SH-SY5Y (cell line): ENCODE data around the gene PSD4.

Source experiments
- GATA2 ChIP-seq: IDR thresholded peaks from 2 replicates; pipeline ENCODE4 v1.6.1; 2011; ENCODE audit warnings: mild to moderate bottlenecking, low read depth, low read length
- GATA3 ChIP-seq: IDR thresholded peaks from 2 replicates; pipeline ENCODE4 v1.6.1; 2011; ENCODE audit warnings: low read depth, mild to moderate bottlenecking, low read length, moderate library complexity

DNA sequence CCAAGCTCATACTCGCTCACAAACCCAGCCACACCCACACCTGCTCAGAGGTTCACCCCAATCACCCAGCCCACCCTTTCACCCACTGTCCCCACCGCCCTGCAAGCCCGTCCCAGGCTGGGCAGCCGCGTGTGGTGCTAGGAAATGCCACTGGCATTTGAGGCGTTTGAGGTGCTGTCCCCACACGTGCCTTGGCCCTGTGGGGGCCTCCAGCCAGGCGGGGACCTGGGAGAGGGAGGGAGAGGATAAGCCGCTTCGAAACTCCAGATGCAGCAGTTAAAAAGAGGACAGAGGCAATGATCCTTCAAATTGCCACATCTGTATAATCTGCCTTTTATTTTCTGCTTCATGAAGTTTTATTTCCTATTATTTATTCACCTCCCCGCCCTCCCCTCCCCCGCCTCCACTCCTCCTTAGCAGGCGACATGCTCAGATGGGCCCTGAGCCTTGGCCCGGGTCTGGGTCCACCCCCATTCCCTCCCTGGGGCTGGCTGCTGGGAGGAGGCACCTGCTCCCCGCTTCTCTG lies 35.9 kb downstream of the PSD4 start:
- TF ChIP-seq GATA2 (no peak), GATA3 (no peak)
